Naive thymus-derived CD4-positive, alpha-beta T cell (primary cell): Measurements from ENCODE around the gene PRR7. TPM values are rescaled to one million over a fixed set of nuclear protein-coding genes. Genes with fewer than 3 reads are reported as not detected.

ENCODE experiments used
- ATAC-seq: fragments of 150-1000 bp; cut with Tn5 transposase; 2 replicates; pipeline ENCODE4 v1.10.0; 2021; ENCODE audit warnings: mild to moderate bottlenecking, moderate library complexity
- CTCF ChIA-PET: fragments of 350-600 bp; sonication (Branson Sonifier 250); formaldehyde crosslinking; loops from one replicate; lab custom pipeline; 2021; ENCODE audit warnings: antibody characterized with exemption; lab: Charles Lee
- POLR2A ChIA-PET: fragments of 350-600 bp; sonication (Branson Sonifier 250); formaldehyde crosslinking; loops from one replicate; lab custom pipeline; 2021; ENCODE audit warnings: antibody characterized with exemption, inconsistent platforms; lab: Charles Lee
- DNase-seq, 9 donors: peaks; one replicate each; pipeline versions ENCODE4 v3.0.0 to v3.0.0-alpha.2; 2020 to 2022; ENCODE audit warnings: mixed read lengths in 1 of 9
- H3K27ac ChIP-seq: one replicate; pipeline ENCODE4 v1.7.0; 2013; ENCODE audit warnings: mild to moderate bottlenecking, low read depth, low read length, moderate library complexity
- H3K27me3 ChIP-seq, 2 donors: one replicate each; pipeline ENCODE4 v1.7.0; 2013; ENCODE audit warnings: low read length in 2 of 2, mild to moderate bottlenecking in 2 of 2, moderate library complexity in 2 of 2; ENCODE audit not compliant: control insufficient read depth in 2 of 2, insufficient read depth in 2 of 2
- H3K36me3 ChIP-seq, 3 experiments: 1 replicate in 2 of 3; 2 replicates in 1 of 3; pipeline ENCODE4 v1.7.0; 2013; ENCODE audit warnings: low read length in 3 of 3, mild to moderate bottlenecking in 3 of 3, moderate library complexity in 1 of 3; ENCODE audit not compliant: insufficient read depth in 3 of 3, control insufficient read depth in 2 of 3
- H3K4me1 ChIP-seq, 2 donors: one replicate each; pipeline ENCODE4 v1.7.0; 2013; ENCODE audit warnings: low read length in 2 of 2, mild to moderate bottlenecking in 2 of 2, moderate library complexity in 1 of 2; ENCODE audit not compliant: control insufficient read depth in 2 of 2, insufficient read depth in 2 of 2
- H3K4me3 ChIP-seq: 2 replicates; pipeline ENCODE4 v1.7.0; 2013; ENCODE audit warnings: mild to moderate bottlenecking, low read length
- H3K9me3 ChIP-seq, 3 experiments: 1 replicate in 2 of 3; 2 replicates in 1 of 3; pipeline ENCODE4 v1.7.0; 2013; ENCODE audit warnings: low read length in 3 of 3; ENCODE audit not compliant: control insufficient read depth in 2 of 3
- H3K27ac Mint-ChIP-seq, 9 donors: one replicate each; pipeline ENCODE4 v1.8.0; 2020 to 2022; ENCODE audit warnings: mixed read lengths in 9 of 9, mild to moderate bottlenecking in 8 of 9, moderate library complexity in 5 of 9, inconsistent platforms in 2 of 9
- H3K27me3 Mint-ChIP-seq, 5 donors: one replicate each; pipeline ENCODE4 v1.8.0; 2021 to 2022; ENCODE audit warnings: mixed read lengths in 5 of 5, mild to moderate bottlenecking in 1 of 5
- H3K36me3 Mint-ChIP-seq, 5 donors: one replicate each; pipeline ENCODE4 v1.8.0; 2020 to 2022; ENCODE audit warnings: mixed read lengths in 5 of 5, mild to moderate bottlenecking in 3 of 5, inconsistent platforms in 1 of 5
- H3K4me1 Mint-ChIP-seq, 7 donors: one replicate each; pipeline ENCODE4 v1.8.0; 2020 to 2022; ENCODE audit warnings: mixed read lengths in 7 of 7, mild to moderate bottlenecking in 3 of 7, inconsistent platforms in 1 of 7
- H3K4me3 Mint-ChIP-seq, 10 donors: one replicate each; pipeline ENCODE4 v1.8.0; 2020 to 2022; ENCODE audit warnings: mild to moderate bottlenecking in 10 of 10, mixed read lengths in 10 of 10, moderate library complexity in 6 of 10, inconsistent platforms in 2 of 10
- H3K9me3 Mint-ChIP-seq, 11 donors: one replicate each; pipeline ENCODE4 v1.8.0; 2020 to 2022; ENCODE audit warnings: mixed read lengths in 11 of 11, mild to moderate bottlenecking in 4 of 11, inconsistent platforms in 1 of 11, moderate library complexity in 1 of 11
- intact Hi-C, 2 donors: fragments of 100-400 bp; cut with micrococcal nuclease; formaldehyde crosslinking; loops; one replicate each; pipeline ENCODE4 v1.15.1; 2023
- polyA plus RNA-seq, 2 donors: library from polyadenylated mRNA; unstranded; fragments of 300-500 nt; fragmentation: Illumina TruSeq; gene quantifications; one replicate each; pipeline ENCODE4 v1.2.3, GENCODE V29; 2021
- total RNA-seq, 6 experiments: library from RNA in 5 of 6; stranded (reverse) in 5 of 6; gene quantifications; 1 replicate in 5 of 6; 2 replicates in 1 of 6; pipeline ENCODE4 v1.2.3 and lab custom pipeline; 2021 to 2026

PRR7 gene
- total and polyA plus RNA-seq, 7 experiments from 2014 or later = 6.4 to 31.8 (median 11.7) TPM

GRCh38 chr5:177494346-177495195, 48.0 kb downstream of the PRR7 start:
- H3K9me3 ChIP-seq = no peaks in the 10 kb centered on the region
- no peaks in the 10 kb centered on the region for H3K27me3 ChIP-seq
- DNase-seq = no peak
- peak; percentile 59 for ATAC-seq
- peak overlapping the region in 1 of 9 donors; percentile 80 for H3K27ac Mint-ChIP-seq
- no peaks in the 10 kb centered on the region for H3K9me3 Mint-ChIP-seq
- H3K36me3 ChIP-seq = peaks cover 0 to 3% (median 0%) of the 10 kb centered on the region in 3 experiments
- POLR2A ChIA-PET = interaction anchor here (0.7 to 1.1 kb wide), 2 partner anchors 48 to 77 kb away, joined by 3 read pairs; partner anchors contain the start of gene PRR7
- peaks cover 13 to 40% (median 24%) of the 10 kb centered on the region in 7 donors for H3K4me1 Mint-ChIP-seq
- peaks cover 0 to 14% (median 0%) of the 10 kb centered on the region in 5 donors for H3K27me3 Mint-ChIP-seq
- H3K4me3 ChIP-seq = no peak overlapping the region
- CTCF ChIA-PET = interaction anchor here (1.2 to 1.6 kb wide), 3 partner anchors 91 to 149 kb away, joined by 3 to 5 read pairs (median 4); no protein-coding TSS in a partner anchor
- H3K4me1 ChIP-seq = peaks cover 7 to 10% of the 10 kb centered on the region in 2 donors
- intact Hi-C loops = loop anchor here in 1 of 2 donors (5.0 kb wide), 2 partner anchors 362 to 382 kb away; partner anchors contain the start of gene NSD1
- H3K36me3 Mint-ChIP-seq = peaks cover 0 to 5% (median 0%) of the 10 kb centered on the region in 5 donors
- H3K27ac ChIP-seq = peak overlapping the region; percentile 8
- peak overlapping the region in 2 of 10 donors; percentile 25 to 44 for H3K4me3 Mint-ChIP-seq

- H3K4me1 Mint-ChIP-seq = peaks cover 16 to 40% (median 24%) of the 10 kb centered on the region in 7 donors
- Histone ChIP-seq H3K36me3 (peaks cover 0 to 3% (median 0%) of the 10 kb centered on the region in 3 experiments), H3K4me3 (no peak overlapping the region), H3K27ac (no peak overlapping the region), H3K27me3 (no peaks in the 10 kb centered on the region), H3K9me3 (no peaks in the 10 kb centered on the region), H3K4me1 (peaks cover 7 to 10% of the 10 kb centered on the region in 2 donors)
- H3K9me3 Mint-ChIP-seq = peaks cover 0 to 1% (median 0%) of the 10 kb centered on the region in 11 donors
- peaks cover 0 to 5% (median 0%) of the 10 kb centered on the region in 5 donors for H3K36me3 Mint-ChIP-seq
- peak overlapping the region in 5 of 10 donors; percentile 21 to 79 (median 69) for H3K4me3 Mint-ChIP-seq
- CTCF ChIA-PET = interaction anchor here (1.4 to 2.9 kb wide), 2 partner anchors 92 to 105 kb away, joined by 4 to 11 read pairs; no protein-coding TSS in a partner anchor
- H3K27me3 Mint-ChIP-seq = peaks cover 0 to 22% (median 0%) of the 10 kb centered on the region in 5 donors
- intact Hi-C loops = loop anchor here in 1 of 2 donors (2.0 to 5.0 kb wide), 4 partner anchors 23 to 383 kb away; partner anchors contain the start of genes DBN1, MXD3 and NSD1
- DNase-seq = no peak
- POLR2A ChIA-PET = interaction anchor here (1.1 kb wide), 1 partner anchor 49 kb away, joined by 3 read pairs; the partner anchor contains the start of gene PRR7
- peak overlapping the region in 2 of 9 donors; percentile 41 to 66 for H3K27ac Mint-ChIP-seq
- ATAC-seq = no peak
These were observed 48.8 kb downstream of the PRR7 start for GRCh38 chr5:177495243-177496060.

GRCh38 chr5:177496070-177496726, 49.6 kb downstream of the PRR7 start:
- H3K36me3 ChIP-seq = peaks cover 0 to 3% (median 0%) of the 10 kb centered on the region in 3 experiments
- ATAC-seq = no peak
- H3K4me1 Mint-ChIP-seq = peaks cover 21 to 44% (median 28%) of the 10 kb centered on the region in 7 donors
- H3K27ac ChIP-seq = no peak overlapping the region
- DNase-seq = no peak
- H3K4me1 ChIP-seq = peaks cover 7 to 10% of the 10 kb centered on the region in 2 donors
- no peaks in the 10 kb centered on the region for H3K27me3 ChIP-seq
- peak overlapping the region in 7 of 10 donors; percentile 21 to 79 (median 66) for H3K4me3 Mint-ChIP-seq
- peaks cover 0 to 1% (median 0%) of the 10 kb centered on the region in 11 donors for H3K9me3 Mint-ChIP-seq
- H3K27me3 Mint-ChIP-seq = peaks cover 0 to 24% (median 0%) of the 10 kb centered on the region in 5 donors
- H3K4me3 ChIP-seq = no peak overlapping the region
- ChIA-PET POLR2A (no interaction called here), CTCF (interaction anchor here (1.4 to 2.9 kb wide), 2 partner anchors 93 to 106 kb away, joined by 4 to 11 read pairs; no protein-coding TSS in a partner anchor)
- H3K36me3 Mint-ChIP-seq = peaks cover 0 to 5% (median 0%) of the 10 kb centered on the region in 5 donors
- H3K9me3 ChIP-seq = no peaks in the 10 kb centered on the region
- H3K27ac Mint-ChIP-seq = peak overlapping the region in 3 of 9 donors; percentile 38 to 66 (median 41)
- intact Hi-C loops = loop anchor here in 1 of 2 donors (2.0 to 5.0 kb wide), 4 partner anchors 23 to 384 kb away; partner anchors contain the start of genes DBN1, MXD3 and NSD1

GRCh38 chr5:177496727-177497291, 50.2 kb downstream of the PRR7 start:
- Mint-ChIP-seq H3K4me1 (peaks cover 21 to 44% (median 28%) of the 10 kb centered on the region in 7 donors), H3K27ac (peak overlapping the region in 1 of 9 donors; percentile 66), H3K27me3 (peaks cover 0 to 24% (median 0%) of the 10 kb centered on the region in 5 donors), H3K4me3 (peak overlapping the region in 8 of 10 donors; percentile 21 to 85 (median 76)), H3K9me3 (peaks cover 0 to 1% (median 0%) of the 10 kb centered on the region in 11 donors), H3K36me3 (peaks cover 0 to 5% (median 0%) of the 10 kb centered on the region in 5 donors)
- Histone ChIP-seq H3K27ac (peak overlapping the region; percentile 61), H3K9me3 (no peaks in the 10 kb centered on the region), H3K4me3 (peak overlapping the region; percentile 77), H3K4me1 (peaks cover 7 to 10% of the 10 kb centered on the region in 2 donors), H3K27me3 (no peaks in the 10 kb centered on the region), H3K36me3 (peaks cover 0 to 3% (median 0%) of the 10 kb centered on the region in 3 experiments)
- intact Hi-C loops = loop anchor here (1.0 to 5.0 kb wide), 16 partner anchors 18 to 385 kb away; partner anchors contain the start of genes DBN1 (in 2 of the 2), GRK6 (in 2 of the 2), FAM193B (in 1 of the 2) and MXD3 (in 1 of the 2)
- CTCF ChIA-PET = interaction anchor here (0.6 to 7.1 kb wide), 6 partner anchors 42 to 187 kb away, joined by 3 to 77 read pairs (median 6); no protein-coding TSS in a partner anchor
- ATAC-seq = no peak
- DNase-seq = no peak
- POLR2A ChIA-PET = interaction anchor here (0.6 to 2.1 kb wide), 11 partner anchors 18 to 145 kb away, joined by 3 to 5 read pairs (median 4); partner anchors contain the start of genes DDX41, GRK6 and LMAN2
